ENCODE data around the gene TEAD2.

TEAD2 gene

DNA sequence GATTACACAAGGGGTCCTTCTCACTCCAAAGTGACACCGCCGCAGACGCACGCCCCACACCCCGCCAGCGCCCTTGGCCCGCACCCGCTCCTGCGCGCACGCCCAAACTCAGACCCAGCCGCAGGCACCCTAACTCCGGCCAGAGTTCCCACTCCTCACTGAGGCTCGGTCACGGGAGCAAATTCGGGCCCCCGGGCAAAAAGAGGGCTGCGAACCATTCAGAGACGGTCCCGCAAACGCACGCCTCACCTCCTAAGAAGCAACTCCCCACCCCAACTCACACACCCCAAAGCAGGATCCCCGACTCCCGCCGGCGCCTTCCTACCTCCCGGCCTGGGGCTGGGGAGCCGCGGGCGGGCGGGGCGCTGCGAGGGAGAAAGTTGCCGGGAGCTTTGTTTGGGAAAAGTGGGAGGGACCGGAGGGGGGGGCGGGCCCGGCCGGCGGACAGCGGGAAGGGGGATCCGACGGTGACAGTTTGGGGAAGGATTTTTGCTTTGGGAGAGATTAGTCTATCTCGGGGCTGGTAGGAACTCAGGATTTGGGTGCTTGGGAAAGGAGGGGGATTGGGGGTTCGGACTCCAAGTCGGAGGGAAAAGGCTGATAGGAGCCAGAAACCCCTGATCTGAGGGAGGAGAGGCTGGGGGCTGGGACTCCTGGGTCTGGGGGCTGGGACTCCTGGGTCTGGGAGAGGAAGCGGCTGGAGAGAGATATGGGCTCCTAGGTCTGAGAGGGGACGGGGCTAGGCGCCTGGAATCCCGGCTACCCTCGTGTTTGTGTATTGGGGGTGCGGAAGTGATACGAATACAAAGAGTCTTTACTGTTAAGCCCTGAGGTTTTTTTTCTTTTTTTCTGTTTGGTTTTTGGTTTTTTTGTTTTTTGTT lies at the start of gene TEAD2:
Gene TEAD2 (minus strand): TSS at position 369 of the 881 bp plus-strand sequence. CDS start 2,341 bp downstream, outside the sequence.
- FAIRE-seq = no peak

DNA sequence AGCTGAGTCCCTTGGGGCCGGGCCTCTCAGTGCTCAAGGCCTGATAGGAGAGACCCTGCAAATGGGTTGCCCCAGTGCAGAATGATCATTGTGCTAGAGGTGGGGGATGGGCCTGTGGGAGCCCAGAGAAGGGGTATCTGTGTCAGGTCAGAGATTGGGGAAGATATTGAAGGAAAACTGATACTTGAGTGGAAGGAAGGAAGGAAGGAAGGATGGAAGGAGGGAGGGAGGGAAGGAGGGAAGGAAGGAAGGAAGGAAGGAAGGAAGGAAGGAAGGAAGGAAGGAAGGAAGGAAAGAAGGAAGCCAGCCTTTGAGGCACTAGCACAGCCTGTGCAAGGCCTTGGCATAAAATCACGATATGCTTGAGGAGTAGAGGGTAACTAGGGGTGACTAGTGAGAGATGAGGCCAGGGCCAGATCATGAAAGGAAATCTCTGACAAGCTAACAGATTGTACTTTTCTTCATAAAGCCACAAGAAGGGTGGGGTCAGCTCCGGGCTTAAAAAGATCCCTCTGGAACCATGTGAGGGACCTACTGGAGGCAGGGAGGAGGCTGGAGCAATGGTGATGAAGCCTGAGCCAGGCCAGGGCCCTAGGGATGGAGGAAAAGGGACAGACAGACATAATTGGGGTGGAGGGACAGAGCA lies 49.6 kb upstream of the TEAD2 start:
- FAIRE-seq = no peak

DNA sequence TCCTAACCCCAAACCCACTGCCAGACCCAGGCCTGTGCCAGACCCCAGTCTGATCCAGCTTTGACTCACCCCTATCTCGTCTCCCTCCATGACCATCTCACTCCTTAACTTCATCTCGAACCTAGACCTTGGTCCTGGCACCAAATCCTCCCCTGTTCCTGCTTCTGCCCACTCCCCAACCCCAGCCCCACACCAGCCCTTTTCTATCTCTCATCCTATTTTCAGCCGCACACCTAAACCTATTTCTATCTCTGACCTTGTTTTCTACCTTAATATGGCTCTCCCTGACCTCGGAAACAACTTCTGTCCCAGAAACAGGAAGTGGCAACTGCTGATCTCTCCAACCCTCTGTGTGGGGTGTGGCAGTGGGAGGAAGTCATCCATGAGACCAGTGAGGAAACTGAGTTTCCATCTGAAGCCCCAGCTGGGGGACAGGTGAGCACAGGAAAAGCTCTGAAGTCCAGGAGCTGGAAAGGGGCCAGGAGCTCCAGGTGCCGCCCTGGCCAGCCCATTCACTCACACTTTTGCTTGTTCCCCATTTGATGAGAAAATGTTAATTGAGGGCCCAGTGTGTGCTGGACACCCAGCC lies 47.3 kb upstream of the TEAD2 start:
- FAIRE-seq = no peak

DNA sequence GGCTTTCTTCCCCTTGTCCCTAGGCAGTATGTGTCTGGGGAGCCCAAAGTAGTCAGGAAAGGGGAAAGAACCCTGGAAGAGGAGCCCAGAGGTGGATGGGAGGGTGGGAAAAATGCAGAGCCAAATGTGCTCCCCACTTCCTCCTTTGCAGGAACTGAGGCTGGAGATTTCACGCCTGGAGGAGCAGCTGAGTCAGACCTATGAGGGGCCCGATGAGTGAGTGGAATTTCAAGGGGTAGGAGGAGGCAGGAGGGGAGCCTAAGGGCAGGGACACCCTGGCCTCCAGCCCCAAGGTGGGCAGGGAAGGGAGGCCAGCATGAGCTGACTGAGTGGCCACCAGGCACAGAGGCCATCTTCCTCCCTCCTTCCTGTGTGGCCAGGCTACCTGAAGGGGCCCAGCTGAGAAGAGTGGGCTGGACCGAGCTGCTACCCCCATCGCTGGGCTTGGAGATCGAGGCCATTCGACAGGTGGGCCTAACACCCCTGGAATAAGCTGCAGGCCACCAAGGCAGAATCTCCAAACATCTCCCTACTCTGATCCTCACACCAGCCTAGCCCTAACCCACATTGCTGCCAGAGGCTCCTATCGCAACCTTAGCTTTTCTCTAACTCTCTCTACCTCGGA lies 46.7 kb upstream of the TEAD2 start:
- no peak for FAIRE-seq

DNA sequence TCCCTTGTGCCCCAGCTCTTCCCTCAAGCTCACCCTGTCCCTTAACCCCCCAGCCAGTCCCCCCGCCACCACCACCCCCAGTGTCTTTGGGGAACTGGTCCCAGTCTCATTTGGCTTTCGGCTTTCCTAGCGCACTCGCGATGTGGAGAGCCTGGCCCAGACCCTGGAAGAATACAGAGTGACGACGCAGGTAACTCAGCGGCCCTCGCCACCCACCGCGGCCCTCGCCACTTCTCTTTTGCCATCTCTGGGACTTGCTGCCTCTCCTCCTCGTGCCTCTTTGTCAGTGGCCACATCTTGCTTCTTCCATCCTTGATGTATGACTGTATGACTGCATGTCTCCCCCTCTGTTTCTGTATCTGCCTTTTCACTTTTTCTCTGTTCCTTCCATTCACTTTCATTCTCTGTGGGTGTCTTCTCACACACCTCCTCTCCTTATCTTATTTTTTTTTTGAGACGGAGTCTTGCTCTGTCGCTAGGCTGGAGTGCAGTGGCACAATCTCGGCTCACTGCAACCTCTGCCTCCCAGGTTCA lies 45.3 kb upstream of the TEAD2 start:
- FAIRE-seq = no peak

DNA sequence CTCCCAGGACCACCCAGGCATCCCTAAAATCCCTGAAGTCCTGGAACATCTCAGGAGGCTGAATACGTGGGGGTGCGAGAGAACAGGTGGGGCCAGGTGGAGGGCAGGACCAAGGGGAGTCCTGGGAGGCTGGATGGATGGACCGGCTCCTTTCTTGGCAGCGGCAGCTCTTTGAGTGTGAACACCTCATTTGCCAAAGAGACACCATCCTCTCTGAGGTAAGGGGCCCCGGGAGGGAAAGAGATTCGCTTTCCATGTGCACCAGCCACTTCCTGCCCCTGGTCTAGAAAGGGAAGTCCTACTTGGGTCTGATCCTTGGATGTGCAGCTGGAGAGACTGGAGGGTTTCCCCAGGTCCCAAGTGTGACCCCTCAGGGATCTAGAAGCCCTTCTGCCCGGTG lies 44.9 kb upstream of the TEAD2 start:
- FAIRE-seq = no peak

DNA sequence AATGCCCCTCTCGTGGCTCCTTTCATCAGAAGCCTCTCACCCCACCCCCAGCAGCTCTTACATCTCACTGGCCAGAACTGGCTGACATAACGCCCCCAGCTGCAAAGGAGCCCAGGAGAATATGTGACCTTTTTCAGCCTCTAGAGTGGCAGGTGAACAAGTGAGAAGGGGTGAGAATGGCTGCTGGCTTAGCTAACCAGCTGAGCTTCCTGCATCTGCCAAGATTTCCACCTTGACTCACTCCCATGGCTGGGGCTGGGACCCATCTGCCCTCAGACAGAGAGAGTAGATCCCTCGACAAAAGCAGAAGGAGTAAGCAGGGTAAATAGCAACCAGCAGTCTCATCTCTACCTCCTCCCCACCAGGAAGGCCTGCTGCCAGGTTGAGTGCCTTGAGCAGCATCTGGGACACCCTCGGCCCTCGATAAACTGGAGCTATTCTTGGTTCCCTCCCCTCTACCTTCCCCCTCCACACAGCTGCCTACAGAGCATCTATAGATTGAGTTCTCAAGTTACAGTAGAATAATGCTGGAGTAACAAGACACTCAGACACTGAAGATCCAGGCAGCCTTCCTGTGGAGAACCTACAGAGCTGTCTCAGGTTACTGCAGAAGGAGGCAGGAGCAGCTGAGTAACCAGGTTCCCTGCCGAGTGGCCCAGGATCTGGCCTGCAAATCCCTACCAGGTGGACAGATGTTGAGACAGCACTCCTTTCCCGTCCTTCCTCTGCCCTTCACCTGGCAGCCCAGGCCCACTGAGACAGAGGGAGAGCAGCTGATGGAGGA lies 41.4 kb upstream of the TEAD2 start:
- no peak for FAIRE-seq

DNA sequence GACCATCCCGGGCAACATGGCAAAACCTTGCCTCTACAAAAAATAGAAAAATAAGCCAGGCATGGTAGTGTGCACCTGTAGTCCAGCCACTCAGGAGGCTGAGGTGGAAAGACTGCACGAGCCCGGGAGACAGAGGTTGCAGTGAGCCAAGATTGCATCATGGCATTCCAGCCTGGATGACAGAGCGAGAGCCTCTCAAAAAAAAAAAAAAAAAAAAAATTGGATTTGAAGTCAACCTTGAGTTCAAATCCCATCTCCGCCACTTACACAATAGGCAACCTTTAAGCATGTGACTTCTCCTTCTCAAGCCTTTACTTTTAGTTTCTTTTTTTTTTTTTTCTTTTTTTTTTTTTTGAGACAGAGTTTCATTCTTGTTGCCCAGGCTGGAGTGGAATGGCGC lies 37.8 kb upstream of the TEAD2 start:
- no peak for FAIRE-seq

GRCh38 chr19:49398931-49399330 lies 36.7 kb upstream of the TEAD2 start:
- no peak for FAIRE-seq

DNA sequence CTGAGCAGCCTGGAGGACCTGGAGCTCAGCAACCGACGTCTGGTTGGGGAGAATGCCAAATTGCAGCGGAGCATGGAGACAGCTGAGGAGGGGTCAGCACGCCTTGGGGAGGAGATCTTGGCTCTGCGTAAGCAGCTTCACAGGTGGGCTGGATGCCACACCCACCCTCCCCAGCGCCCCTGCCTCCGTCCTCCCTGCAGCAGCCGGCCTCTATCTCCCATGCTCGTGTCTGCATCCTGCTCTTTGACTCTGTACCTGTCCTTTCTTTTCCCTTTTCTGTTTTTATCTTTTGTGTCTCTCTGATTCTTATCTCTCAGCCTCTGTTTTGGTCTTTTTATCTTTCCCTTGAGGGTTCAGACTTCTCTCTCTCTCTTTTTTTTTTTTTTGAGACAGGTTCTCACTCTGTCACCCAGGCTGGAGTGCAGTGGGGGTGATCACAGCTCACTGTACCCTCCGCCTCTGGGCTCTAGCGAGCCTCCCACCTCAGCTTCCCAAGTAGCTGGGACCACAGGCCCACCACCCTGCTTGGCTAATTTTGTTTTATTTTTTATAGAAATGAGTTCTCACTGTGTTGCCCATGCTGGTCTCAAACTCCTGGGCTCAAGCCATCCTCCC lies 35.9 kb upstream of the TEAD2 start:
- FAIRE-seq = no peak

- no peak for FAIRE-seq
Measured at GRCh38 chr19:49396738-49397505, 34.7 kb upstream of the TEAD2 start.

GRCh38 chr19:49395581-49396407 lies 33.6 kb upstream of the TEAD2 start:
- no peak for FAIRE-seq

DNA sequence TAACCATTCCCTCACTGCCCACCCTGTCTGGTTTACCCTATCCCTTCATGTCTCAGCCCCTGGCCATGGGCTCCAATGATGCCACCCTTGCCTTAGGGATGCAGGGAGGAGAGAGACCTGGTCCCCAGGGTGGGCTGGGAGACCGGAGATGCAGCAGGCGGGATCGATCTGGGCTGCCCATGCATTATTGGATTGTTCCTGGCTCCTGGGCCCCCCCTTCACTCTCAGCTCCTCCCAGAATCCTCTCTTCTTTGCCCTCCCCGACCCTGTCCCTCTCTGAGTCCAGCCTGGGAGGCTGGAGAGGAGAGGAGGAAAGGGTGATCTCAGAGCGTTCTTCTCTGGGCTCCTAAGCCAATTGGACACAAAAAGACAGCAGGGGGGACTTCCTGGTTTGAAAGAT lies 31.7 kb upstream of the TEAD2 start:
- no peak for FAIRE-seq

DNA sequence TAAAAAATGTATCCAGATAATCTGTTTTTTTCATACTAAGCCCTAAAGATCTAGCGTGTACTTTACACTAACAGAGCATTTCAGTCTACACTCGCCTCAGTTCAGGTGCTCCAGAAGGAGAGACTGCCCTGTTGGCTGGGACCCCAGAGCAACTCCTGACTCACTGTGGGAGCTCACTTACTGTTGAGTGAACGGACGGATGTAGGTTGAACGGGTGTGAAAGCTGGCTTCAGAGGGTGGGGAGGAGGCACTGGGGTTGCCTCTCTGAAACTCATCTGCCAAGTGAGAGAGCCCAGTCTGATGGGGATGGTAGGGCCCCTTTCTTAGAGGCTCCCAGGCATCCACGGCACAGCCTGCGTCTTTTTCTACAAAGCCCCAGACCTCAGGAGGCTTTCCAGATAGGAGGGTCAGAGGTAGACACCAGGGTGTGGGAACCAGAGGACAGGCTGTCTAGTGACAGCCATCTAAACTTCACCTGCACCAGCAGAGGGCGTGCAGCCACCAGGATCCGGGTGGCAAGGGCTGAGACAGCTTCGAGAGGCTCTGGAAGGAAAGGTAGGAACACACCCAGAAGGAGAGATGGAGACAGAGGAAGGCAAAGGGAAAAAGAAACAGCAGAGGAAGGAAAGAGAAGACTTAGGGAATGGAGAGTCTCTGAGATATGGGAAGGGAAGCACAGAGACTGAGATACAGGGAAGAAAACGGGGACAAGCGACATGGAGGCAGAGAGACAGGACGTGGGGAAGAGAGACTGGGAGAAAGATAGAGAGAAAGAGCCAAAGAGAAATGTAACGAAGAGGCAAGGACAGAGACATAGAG lies 29.6 kb upstream of the TEAD2 start:
- FAIRE-seq = no peak

GRCh38 chr19:49390929-49391359 lies 28.7 kb upstream of the TEAD2 start:
- no peak for FAIRE-seq

GRCh38 chr19:49390131-49390928 lies 28.1 kb upstream of the TEAD2 start:
- FAIRE-seq = no peak

DNA sequence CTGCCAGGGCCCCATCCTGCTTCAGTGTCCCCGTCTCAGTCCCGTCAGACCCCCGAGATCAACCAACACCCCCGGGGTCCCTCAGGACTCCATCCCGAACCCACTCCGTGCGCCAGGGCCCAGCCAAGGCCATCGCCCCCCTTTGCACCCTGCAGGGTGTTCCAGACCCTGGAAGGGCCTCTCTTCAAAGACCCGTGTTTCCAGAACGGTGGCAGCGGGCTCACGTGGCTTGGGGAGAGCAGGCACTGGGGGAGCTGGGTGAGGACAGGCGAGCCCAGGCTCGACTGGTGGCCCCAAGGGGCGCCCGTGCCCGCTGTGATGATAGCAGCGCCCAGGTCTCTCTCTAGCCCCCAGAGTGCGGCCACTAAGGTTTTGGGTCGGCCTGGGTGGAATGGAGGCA lies 27.2 kb upstream of the TEAD2 start:
- FAIRE-seq = no peak

DNA sequence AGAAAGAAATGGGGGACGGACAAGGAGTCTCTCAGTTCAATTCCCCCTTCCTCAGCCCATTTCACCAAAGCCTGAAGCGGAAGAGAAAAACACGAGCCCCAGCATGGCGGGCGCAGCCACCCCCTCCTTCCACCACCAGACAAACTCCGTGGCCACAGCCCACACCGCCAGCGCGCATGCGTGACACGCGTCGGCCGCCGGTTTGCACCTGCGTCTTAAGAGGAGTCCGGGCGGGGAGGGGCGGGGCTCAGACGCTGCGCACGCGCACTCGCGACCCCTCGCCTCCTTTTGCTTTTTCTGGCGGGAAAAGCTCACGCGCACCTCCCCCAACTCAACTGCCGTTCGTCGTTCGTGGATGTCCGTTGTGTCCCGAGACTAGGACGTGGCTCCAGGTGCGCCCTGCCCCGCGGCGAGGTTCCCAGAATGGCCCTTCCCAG lies 25.7 kb upstream of the TEAD2 start, which contains the start of gene KASH5:
Gene KASH5 (plus strand): TSS at position 314 of the 437 bp plus-strand sequence. CDS start 2,635 bp downstream, outside the sequence.
- FAIRE-seq = no peak

Measured in TTC549 (cell line).